Measurements from ENCODE around the gene CDH13.

GRCh38 chr16:82605076-82605475, 21.7 kb upstream of the CDH13 start:
- TF ChIP-seq CTCF (conservative IDR thresholded peaks at IDR 0.05; ENCODE audit: low read length) = no peak
- TF ChIP-seq EZH2phosphoT487 (IDR thresholded peaks at IDR 0.05; ENCODE audit: borderline replicate concordance, low read depth, low read length) = no peak

Measured in OCI-LY7 (cell line).